HG02973 (cell line): Measurements from ENCODE around the gene CACNB2.

Source experiments
- ATAC-seq: cut with Tn5 transposase; IDR thresholded peaks from one replicate; pipeline ENCODE4 v1.9.1; 2021; ENCODE audit warnings: moderate library complexity; ENCODE audit not compliant: unreplicated experiment

CACNB2 gene

DNA sequence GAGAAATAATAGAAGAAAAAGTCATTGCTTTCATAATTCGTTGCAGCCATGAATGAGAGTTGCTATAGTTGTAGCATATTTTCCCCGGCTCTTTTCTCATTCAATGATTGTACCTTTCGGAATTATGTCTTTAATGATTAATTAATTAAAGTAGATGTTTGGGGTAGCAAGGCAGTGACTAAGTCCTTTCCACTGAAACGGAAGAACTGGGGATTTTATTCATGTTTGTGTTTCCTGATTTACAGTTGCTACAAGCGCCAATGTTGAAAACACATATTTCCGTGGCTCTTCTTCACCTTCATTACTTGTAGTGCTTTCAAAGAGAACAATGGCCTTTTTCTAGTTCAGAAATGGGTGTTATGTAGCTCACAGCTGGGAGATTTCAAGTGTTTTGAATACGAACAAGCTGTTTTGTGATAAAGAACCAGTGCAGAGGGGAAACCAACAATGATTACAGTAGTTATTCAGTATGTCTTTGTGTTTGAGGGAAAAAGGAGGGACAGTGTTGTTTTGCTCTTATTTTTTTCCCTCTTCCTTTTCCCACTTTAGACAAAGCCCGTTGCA, 357.7 kb downstream of the CACNB2 start:
- no peak for ATAC-seq

DNA sequence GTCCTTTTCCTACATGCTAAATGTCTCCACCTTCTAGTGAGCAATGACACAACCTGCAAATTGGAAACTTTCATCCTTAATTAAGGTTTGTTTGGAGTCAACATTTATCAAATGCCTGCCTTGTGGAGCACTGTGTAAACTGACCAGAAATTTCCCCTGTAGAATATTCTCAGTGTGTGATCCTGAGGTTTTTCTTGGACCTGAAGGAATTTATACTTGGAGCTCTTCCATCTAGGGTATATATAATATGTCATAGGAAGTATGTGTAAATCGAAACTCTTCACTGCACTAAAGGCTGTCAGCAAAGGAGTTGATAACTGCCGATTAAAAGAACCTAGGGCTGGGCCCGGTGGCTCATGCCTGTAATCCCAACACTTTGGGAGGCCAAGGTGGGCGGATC, 358.8 kb downstream of the CACNB2 start:
- no peak for ATAC-seq

DNA sequence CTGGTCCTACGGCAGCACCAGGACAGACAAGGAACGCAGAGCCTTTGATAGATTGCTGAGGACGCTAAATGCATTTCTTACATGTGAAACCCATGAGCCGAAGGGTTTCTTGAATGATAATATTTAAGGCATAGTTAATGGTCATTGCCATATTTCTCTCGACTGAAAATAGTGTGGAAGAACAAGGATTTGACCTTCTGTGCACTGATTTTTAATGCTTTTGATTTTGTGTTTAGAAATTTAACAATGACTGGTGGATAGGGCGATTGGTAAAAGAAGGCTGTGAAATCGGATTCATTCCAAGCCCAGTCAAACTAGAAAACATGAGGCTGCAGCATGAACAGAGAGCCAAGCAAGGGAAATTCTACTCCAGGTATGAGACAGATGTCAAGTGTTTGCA, 360.4 kb downstream of the CACNB2 start:
- ATAC-seq = no peak

DNA sequence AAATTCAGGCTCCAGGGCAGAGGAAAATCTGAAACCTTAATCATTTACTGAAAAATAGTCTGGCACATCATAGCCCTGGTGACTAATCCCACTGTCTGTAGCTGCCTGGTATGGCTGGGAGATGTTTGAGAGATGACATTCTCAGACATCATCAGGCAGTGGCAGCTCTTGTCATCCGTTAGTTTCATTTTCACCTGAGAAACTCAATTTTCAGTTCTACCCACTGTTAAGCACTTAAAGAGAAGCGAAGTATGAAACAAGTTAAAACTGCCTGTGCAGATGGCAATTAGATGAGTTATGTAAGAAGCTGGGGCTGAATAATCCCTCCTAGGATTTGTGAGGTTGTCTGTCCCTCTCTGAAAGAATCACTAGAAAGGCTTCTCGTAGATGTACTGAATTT, 361.0 kb downstream of the CACNB2 start:
- ATAC-seq = peak; percentile 72

DNA sequence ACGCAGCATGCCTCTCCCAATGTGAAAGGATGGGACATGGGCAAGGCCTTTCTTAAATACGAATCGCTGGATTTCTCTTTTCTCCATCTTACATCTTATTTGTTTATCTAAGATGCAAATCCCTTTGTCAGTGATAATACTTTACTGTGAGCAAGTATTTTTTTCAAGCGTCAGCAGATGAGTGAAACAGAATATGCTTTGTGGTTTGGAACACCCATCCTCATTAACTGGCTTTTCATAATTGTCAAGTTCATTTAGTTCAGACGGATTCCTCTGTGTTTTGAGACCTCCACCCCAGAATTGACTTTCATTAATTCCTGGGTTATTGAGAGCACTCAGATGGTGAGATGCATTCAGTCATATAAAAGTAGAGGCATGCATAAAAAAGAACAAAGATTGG, 361.4 kb downstream of the CACNB2 start:
- no peak for ATAC-seq

GRCh38 chr10:18504161-18504560, 363.9 kb downstream of the CACNB2 start:
- ATAC-seq = no peak

DNA sequence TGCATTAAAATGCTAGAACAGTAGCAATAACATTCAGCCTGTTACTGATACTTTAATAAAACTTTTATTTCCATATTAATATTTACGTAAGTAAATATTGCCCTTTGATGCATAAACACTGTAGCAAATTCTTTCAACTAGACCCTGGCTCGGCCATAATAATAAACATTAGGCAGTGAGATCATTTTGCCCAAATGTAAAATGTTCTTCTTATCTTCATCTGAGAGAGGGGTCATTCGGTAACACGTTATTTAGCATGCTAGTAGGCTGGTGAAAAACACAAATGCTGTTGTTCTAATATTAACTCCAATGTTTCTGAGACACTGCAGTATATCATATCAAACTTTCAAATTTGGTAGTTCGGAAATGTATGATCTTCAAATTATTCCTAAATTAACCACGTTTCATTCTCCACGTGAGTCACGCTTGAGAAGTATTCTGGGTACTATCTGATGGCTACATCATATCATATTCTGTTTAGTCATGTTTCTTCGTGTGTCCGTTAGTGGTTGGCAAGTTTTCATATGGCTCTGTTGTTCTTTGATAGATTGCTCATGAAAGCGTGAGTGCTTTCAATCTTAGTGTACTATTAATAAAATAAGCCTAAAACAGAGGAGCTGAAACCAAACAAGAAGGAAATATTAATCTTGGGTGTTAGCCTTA, 365.4 kb downstream of the CACNB2 start:
- ATAC-seq = no peak

DNA sequence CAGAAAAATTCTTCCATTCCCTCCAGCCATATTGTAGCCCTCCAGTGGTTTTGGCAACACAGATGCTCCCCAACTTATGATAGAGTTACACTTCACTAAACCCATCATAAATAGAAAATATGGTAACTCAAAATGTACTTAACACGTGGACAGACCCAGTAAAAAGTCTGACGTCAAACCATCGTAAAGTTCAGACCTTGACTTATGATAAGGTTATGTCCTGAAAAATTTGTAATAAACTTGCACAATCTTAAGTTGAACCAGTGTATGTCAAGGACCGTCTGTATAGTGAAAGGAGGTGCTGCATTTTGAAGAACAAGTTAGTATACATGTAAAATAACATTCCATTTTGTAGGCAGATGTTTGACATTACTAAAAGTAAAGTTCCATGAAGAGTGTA, 368.4 kb downstream of the CACNB2 start:
- ATAC-seq = no peak

- no peak for ATAC-seq
Observed at GRCh38 chr10:18514537-18514936, 374.3 kb downstream of the CACNB2 start.

DNA sequence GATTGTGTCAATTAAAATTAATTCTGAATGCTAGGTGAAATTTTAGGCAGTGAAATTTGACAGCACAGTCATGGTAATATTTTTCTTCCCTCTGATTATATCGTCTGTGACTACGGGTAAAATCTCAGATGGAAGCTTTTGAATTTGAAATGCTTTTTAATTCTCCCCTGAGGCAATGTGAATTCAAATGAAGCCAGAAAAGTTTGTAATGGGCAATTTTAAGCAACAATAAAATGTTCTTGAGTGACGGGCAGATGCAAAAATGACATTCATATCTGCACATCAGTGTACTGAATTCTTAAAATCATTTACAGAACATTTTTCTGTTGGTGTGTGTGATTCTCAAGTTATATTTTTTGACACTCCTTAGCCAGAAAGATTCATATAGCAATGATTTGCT, 376.6 kb downstream of the CACNB2 start:
- ATAC-seq = no peak

DNA sequence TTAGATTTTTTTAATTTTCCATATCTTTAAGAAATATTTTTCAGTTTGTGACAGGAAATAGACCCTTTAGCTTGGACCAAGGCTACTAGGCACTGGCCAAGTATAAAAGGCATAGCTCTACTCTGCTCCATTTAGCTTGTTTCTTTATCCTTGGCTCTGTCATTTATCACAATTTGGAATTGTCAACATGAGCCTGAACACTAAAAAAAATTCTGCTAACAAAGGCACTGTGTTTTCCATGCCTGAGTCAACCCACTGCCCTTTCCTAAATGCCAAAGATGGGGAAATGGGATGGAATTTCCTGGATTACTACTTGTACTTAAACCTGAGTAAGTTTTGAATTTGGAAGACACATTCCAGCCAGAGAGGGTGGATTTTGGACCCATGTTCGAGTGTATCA, 382.8 kb downstream of the CACNB2 start:
- ATAC-seq = no peak

GRCh38 chr10:18523858-18524257, 383.6 kb downstream of the CACNB2 start:
- no peak for ATAC-seq

GRCh38 chr10:18527687-18528086, 387.5 kb downstream of the CACNB2 start:
- ATAC-seq = no peak

DNA sequence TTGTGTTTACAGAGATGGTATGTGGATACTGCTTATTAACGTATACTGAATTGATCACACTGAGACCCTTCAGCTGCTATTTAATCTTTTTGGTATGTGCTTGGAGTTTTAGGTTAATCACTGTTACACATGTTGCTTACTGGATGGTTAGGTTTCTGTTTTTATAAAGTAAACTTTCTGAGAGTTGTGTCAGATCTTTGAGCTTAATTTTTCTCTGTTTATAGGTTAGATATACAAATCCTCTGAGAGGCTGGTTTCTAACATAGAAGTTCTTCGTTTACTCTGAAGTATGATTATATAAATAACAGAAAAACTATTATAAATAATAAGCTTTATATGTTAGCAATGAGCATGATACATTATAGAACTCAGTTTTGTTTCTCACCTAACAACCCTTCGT, 388.1 kb downstream of the CACNB2 start:
- ATAC-seq = no peak

GRCh38 chr10:18532881-18533535, 392.8 kb downstream of the CACNB2 start:
- ATAC-seq = no peak

- no peak for ATAC-seq
Observed at GRCh38 chr10:18533896-18534295, 393.7 kb downstream of the CACNB2 start.

GRCh38 chr10:18539335-18539734, 399.1 kb downstream of the CACNB2 start:
- ATAC-seq = no peak

GRCh38 chr10:18540195-18540594, 400.0 kb downstream of the CACNB2 start:
- no peak for ATAC-seq

DNA sequence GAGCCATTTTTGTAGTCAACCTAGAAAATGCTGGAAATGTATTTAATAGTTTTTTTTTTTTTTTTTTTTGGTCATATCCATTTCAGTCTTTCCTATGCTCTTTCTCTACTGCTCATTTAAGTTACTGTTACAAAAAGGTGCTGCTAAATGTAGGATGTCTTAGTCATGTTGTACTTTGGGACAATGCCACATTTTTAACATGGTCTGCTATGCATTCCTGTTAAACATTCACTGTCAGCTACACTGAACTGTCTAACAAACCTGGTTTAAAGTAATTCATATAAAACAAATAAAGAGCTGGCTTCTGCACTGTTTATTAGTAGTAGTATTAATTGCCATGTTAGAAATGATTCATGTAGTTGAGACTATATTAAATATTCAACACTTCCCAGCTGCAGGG, 402.6 kb downstream of the CACNB2 start:
- ATAC-seq = no peak

DNA sequence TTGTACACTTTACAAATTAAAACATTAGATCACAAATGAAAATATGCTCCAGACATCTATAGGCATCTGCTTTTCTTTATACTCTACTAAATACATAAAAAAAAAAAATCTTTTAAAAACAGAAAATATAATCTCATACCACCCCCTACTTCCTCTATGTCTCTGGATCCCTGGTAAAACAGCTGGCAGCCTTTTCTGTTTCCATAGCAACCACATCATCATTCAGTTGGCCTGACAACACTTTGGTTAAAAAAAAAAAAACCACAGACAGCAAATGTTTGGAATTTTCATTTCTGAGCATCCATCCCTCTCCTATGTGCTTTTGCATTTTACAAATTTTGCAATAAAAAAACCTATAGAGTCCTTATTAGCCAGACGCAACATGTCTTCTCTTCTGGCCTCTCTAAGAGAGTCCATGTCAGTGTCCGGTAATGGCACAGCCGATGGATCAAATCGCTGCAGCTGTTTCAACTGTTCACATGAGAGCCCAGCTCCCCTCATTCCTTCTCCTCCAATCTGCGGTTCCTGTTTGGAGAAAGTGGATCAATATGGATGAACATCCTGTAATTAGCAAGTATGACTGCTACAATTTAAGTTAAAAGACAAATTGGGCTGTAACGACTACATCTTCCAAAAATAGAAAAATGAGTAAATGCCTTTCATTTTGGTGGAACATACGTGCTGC, 405.5 kb downstream of the CACNB2 start:
- ATAC-seq = no peak

GRCh38 chr10:18549105-18549504, 408.9 kb downstream of the CACNB2 start:
- ATAC-seq = no peak

- ATAC-seq = no peak
Observed at GRCh38 chr10:18551473-18551872, 411.2 kb downstream of the CACNB2 start.
